GM21717 (cell line): ENCODE measurements around the gene NEMP2.
"Not testable (repeated sequence)": the region's sequence is repeated elsewhere in the genome, so short reads cannot be mapped to it uniquely, and the experiment has no call there.

Source experiments
- ATAC-seq: cut with Tn5 transposase; IDR thresholded peaks from one replicate; pipeline ENCODE4 v1.9.1; 2021; ENCODE audit warnings: mild to moderate bottlenecking, moderate library complexity; ENCODE audit not compliant: unreplicated experiment

NEMP2 gene

DNA sequence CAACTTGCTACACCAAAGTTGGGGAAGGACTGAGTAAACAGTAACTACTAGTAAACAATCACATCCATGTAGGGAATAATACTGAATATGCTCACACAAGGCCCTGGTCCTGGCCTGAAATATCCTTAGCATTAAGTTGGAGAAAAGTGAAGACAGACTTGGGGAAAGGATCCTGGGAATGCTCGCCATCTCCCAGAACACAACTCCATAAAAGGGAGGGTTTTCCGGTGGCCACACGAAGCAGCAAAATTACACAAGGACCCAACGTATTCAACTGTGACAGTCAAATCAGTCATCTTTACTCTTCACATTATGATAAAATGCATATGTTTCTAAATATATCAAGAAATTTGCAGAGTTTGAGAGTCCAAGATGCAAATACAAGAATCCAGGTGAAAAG lies 7.3 kb downstream of the NEMP2 start:
- no peak for ATAC-seq

DNA sequence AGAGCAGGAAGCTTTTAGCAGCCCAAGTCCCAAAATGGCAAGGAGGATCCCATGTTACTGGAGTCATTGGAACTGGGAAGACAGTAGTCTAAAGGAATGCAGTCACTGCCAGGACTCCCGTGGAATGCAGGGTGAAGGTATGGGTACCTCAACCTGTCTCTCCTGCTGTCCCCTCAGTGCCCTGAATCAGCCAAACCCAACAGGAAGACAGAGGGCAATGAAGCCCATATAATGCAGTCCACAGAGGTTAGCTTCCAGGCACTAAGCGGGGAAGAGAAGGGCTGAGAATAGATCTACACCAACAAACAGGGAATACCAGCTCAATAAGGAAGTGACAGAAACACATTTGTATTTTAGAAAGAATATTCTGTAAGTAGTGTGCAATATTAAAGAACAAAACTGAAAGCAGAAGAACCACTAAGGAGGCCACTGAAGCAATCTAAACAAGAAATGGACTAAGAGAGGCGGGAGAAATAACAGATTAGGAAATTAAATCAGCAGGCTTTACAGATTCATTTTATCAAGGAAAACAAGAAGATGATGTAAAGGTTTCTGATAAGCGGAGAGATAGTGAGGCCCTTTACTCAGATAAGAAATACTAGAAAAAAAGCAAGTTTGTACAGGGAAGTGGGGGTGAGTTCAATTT lies 8.3 kb downstream of the NEMP2 start:
- ATAC-seq, result no peak

DNA sequence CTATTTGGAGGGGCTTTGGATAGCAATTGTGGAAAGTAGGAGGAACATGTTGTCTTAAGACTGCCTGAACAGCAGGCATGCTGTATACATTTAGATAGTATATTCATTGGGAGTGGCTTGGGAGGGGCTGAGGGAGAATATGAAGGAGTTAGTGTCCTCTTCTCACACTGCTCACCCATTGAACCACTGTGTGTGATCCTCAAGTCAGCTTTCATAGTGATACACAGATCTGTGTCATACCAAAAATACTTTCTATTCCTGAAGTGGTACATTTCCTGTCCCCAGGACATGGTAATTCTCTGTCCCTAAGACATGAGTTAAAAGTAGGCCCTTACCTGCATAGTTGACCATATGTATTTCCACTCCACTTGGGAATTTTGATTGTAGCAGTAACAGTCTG lies 9.6 kb downstream of the NEMP2 start:
- ATAC-seq, result no peak

DNA sequence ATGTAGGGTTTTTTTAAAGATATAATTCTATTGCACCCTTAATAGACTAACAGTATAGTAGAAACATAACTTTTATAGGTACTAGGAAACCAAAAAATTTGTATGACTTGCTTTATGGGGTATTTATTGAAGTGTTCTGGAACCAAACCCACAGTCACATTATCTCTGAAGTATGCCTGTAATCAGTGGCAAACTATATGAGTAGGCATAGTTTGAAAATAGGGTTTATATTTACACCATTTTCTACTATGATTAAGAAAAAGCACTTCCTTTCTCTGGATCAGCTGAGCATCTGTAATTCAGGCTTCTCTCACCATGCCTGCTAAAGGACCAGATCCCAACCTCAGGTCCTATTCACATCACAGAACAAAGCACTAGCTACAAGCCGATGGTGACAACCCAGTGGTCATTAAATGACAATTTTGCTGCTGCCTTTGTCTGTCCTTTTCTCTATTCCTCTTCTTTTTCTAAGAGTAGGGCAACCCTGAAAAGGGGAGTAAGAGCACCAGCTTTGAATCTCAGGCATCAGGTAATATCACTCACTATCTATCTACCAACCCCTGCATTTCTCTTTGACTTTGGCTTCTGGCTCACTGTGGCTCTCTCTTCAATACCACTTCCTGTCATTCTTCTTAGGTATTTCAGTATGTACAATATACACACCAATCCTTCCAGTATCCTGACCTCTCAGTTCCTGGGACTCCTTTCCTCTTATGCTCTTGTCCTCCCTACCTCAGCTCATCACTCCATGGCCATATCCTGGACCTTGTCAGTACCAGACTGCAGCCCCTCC lies 14.4 kb downstream of the NEMP2 start:
- ATAC-seq, result no peak

DNA sequence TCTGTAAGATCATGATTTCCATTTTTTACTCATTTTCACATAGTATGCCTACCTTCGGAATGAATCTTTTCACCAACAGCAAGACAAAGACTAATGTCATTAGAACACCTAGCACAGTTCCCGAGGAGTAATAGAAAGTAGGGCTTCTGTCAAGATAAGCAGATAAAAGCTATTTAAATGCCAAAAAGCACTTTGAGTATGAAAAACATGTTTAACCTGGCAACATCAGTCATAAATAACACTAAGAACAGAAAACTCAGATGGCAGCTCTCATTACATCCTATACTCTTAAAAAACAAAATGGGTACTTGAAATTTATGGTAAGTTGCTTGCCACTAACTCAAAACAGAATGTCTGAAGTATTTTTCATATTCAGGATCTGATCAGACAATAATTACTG lies 17.1 kb downstream of the NEMP2 start:
- no peak for ATAC-seq

DNA sequence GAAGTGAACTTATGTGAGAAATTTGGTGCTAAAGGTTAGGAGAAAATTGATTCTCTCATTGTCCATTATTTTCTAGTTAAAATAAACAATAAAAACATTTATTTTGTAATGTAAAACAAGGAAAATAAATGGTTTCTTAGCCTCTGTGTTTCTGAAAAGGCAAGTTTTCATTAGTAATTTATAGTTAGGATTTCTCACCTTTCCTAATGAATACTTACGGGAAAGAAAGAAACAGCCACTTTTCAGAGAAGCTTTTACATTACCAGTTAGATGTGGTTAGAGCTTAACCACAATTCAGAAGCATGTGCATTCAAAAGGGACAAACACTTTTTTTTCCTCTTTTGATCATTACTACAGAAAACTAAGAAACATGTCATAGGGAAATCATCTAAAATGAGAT lies 18.8 kb downstream of the NEMP2 start:
- ATAC-seq, result no peak

DNA sequence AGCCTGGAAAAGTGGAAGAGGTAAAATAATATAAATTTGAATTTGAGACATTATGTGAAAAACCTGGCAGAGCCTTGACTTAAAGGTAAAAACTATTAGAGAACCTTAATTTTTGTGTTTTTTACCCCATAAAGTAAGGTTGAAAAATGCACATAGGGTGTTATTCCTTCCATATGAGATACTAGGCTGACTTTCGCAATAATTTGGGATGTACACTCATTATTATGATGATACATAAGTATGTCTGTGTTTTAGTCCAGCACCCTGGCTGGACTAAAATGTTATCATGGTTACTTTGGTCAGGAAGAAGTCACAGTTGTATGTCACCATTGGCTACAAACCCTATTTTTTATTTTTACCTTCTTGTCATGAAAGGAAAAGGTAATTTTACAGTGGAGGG lies 19.8 kb downstream of the NEMP2 start:
- no peak for ATAC-seq

DNA sequence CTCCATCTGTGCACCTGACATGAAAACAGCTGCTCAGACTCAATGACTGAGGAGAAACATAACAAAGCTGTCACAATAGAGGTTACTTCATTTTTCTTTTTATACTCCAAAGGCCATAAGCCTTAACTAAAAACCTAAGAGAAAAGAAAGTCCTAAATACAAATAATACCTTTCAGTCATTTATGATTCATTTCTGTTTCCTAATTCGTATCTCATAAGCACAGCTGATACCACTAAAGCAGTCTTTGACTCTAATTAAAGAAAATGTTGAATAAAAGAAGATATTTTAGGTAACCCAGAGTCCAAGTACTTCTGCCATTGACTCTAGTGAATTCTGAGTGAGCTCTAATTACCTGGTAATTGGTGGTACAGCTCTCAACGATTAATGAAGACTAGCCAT lies 20.6 kb downstream of the NEMP2 start:
- no peak for ATAC-seq

DNA sequence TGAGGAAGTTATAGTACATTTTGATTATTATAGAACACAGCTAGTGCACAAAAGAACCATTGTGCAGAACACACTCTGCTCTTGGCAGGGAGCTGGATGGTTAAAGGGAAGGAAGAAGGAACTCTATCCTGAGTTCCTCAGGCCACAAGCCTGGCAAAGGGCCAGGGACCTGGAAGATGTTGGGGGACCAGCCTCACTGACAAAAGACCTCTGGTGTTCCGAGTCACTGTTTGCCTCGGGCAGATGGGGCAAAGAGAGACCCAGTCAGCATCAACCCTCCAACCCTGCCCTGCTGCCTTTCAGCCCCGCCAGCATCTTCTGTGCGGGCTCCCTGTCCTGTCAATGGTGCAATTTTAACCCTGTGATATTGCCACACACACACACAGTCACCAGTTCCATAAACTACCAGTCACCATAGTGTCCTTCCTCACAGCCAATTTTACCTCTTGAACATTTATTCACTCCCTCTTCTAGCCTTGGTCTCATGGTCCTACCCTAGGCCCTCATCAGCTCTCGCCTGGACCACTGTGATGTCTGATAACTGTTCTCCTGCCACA lies 21.9 kb downstream of the NEMP2 start:
- ATAC-seq, result no peak

DNA sequence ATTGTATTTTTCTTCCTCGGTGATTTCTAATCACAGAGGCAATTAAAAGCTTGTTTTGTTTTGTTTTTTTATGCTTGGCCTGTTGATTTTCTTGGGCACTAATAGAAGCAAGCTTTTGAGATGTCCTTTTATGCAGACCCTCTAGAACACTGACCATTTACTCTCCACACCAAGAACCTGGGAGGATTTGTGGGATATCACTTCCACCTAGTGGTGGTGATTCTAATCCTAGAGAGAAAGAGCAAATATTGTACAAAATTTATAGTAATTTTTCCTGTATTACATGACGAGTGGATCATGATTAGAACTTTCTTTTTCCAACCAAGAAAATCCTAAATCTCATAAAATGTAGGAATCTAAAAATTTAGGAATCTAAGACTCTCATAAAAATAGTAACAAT lies 23.4 kb downstream of the NEMP2 start:
- ATAC-seq, result no peak

DNA sequence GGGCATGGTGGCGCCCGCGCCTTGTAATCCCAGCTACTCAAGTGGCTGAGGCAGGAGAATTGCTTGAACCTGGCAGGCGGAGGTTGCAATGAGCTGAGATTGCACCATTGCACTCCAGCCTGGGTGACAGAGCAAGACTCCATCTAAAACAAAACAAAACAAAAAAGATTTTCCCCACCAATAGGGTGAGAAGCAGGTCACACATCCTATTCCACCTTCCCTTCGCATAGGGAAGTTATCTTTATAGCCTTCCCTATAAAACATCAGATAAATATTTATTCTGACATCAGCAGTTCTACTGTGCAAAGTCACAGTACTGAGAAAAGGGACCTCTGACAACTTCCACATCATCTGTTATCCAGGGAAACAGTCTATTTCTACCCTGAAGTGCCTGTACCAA lies 24.6 kb downstream of the NEMP2 start:
- not testable (repeated sequence) for ATAC-seq

DNA sequence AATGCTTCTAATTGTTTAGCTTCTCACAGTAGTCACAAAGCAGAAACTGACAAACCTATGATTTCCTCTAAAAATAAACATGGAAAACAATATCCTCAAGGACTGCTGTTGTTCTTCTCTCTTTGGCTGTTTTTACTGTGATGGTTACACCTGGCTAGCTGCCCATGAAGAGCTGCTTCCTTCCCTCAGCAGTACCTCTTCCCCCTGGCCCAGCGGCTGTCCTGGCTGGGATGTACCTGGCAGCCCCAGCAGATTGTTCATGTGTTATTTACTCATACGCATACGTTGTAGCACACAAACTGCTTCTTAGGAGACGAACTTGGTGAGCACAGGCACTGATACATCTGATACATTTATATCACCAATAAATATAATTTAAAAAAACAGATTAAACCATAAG lies 27.4 kb downstream of the NEMP2 start:
- ATAC-seq, result no peak

DNA sequence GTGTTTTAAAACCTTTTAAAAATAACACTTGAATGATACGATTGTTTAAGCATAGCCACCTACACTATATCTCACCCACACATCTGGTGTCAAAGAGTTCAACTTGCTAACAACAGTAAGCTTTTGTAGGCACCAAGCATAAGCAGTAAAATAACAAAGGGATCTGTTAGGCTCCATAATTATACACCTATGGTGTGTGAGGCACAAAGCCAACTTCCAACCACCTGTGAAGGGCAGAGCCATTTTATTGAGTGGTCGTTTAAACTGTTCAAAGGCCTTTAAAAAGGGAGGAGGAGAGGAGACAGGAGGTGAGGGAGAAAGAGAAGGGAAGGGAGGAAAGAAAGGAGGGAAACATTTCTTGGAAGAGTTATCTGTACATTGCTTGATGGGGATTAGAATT lies 27.9 kb downstream of the NEMP2 start:
- ATAC-seq, result no peak

DNA sequence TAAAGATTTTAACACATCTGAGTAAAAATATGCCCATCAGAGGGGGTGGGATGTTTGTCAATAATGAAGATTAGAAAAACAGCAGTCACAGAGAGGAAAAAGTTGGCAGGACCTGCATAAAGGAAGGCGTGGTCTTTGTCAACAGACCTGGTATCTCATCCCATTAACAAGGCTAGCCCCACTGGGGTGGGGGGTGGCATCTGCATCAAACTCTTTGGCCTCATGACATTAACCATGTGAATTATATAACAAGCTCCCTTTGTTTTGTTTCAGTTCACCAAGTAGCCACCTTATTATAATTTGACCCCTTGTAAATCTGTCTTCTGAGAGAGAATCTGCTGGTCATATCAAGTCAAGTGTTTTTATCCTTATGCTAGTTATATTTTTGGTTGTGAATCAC lies 28.8 kb downstream of the NEMP2 start:
- ATAC-seq, result no peak

DNA sequence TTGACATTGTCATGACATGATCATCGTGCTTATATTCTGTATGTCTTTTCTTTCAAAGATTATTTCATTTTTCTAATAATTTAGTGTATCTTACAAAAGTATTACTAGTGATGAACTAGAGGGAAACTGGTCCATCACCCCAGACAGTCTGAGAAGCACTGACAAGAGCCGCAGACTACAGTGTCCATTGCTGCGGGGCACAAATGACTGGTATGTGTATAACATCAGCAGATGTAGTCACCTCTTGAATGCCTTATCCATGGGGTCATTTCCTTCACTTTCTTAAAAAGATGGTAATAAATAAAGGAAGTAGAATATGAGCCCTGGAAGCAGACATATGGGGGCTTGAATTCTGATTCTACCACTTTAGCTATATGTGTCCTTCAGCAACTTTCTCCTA lies 29.6 kb downstream of the NEMP2 start:
- no peak for ATAC-seq

DNA sequence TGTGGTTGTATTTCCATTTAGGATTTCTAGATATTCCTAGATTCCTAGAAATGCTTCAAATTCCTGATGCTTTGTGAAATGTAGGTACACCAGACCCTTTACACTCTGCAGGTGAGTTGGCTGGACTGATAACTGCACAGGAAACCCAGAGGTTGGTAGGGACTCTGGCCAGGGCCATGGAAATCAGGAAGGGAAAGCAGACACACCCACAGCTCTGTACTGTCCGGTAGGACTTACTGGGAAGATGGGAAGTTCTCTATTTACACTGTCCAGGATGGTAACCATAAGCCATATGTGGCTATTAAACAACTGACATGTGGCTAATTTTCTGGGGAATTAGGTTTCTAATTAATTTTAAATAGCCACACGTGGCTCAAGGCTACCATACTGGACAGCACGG lies 31.4 kb downstream of the NEMP2 start:
- no peak for ATAC-seq

DNA sequence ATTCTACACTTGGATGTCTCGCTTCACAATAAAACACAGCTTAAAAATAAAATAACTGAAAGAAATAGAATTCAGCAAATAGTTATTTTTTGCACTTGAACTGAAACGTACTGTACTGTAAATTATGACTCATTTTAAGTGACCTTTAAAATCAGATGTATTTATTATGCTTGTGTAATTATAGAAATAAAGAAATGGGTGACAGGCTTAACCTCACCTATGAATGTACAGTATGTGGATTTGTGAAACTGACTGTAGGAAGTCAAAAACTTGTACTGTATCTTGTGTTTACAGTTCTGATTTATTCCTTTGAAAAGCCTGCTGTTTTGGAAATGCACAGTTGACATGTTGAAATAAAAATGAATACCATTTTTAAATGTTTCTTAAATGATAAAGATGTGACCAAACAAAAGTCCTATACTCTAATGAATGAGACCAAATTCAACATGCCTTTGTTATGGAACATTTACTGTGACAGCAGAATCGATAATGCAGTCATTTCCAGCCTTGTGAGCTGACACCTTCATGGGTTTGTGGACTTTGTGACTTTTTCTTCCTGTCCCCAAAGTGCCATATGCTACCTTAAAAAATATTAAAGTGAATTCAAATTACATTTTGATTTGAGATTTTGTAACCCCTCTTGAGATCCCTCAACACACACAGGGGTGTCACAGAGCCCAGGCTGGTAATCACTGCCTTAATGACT lies 32.7 kb downstream of the NEMP2 start:
- ATAC-seq, result no peak

DNA sequence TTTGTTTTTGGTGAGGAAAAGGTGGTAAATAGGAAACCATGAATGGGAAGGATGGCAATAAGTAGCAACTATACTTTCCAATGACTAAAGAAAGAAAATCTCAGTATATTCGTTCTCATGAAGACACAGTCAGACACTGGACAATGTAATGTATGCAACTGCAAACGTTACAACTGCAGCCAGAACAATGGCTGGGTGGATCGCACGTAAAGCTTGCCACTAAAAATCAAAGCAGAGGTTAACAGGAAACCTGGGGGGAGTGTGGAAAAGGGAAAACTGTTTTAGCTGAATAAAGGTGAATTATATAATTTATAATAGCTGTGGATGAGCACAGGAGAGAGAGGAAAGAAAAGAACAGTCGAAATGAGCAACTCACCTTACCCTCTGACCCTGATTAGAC lies 33.3 kb downstream of the NEMP2 start:
- ATAC-seq, result no peak

DNA sequence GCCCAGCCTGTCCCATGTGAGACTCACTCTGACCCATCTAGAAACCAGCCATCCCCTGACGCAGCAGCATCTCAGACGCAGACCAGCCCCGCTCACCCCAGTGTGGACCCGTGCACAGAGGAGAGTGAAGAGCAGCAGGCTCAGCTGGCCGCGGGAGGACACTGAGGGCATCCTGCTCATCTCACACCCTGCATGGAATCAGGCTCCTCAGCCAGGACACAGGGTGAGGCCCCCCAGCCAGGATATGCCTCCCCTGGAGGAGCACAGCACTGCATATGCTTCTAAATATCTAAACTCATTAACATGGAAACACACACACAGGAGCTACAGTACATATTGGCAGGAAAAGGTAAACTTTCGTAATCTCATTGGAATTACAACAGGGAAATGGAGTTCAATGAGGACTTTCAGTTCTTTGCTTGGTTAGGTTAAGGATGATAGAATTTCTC lies 34.4 kb downstream of the NEMP2 start:
- ATAC-seq, result no peak

DNA sequence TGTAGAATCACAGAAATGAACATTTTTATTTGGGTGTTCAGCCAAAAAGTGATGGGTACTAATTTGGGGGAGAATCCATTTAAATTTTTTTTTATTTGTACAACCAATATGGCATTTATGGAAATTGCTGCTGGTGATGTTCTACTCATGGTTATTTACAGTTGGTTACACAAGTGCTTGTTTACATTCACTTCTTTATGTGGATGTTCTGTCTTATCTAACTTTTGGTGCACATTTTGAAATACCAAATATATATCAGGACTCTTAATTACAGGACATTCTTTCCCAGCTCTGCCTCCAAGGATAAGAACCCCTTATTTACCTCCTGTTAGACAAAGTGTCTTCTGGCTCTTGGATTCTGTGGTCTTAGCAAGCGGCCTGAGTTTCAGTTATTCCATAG lies 35.2 kb downstream of the NEMP2 start:
- ATAC-seq, result no peak

DNA sequence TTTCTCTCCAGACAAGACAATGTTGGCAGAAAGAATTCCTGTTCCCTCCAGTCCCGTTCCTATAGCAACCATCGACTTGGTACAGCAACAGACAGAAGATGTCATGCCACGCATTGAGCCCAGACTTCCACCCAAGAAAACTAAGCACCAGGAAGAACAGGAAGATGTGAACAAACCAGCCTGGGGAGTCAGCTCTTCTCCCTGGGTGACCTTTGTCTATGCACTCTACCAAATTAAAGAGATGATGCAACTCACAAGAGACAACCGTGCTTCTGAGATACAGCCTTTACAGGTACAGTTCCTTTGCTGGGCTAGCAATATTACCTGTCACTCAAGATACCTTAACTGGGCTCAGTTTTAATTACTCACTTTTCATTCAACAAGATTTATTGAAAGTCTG lies 37.1 kb downstream of the NEMP2 start:
- ATAC-seq, result no peak
